Forelimb muscle (tissue), 1 donor: Measurements from ENCODE around the gene VIPR2. TPM values are rescaled to one million over a fixed set of nuclear protein-coding genes. Genes with fewer than 3 reads are reported as not detected.

Experiments used
- DNase-seq: peaks from one replicate; pipeline ENCODE4 v3.0.0-alpha.2; 2013; ENCODE audit warnings: low read depth
- polyA plus RNA-seq: library from polyadenylated mRNA; unstranded; fragments of 120-200 nt; gene quantifications from one replicate; pipeline ENCODE4 v1.2.1, GENCODE V29; 2013; ENCODE audit not compliant: insufficient read length

Gene VIPR2
- polyA plus RNA-seq, 1 donor: 9.4 TPM

DNA sequence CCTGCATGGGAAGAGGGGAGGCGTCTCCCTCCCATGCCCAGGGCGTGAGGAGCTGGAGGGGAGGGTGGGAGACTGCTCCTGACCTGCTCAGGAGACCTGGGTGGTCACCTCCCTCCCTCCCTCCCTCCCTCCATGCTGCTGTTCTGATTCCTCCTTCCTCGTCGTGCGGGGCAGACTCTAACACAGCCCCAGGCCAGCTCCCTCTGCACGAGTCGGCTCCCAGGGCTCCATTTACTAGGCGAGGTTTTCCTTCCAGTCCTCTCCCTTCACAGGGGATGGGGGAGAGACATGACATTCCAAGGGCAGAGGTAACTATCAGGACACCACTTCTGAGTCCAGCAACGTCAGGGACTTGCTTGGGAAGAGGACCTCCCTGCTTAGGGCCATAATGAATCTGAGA lies 23.6 kb downstream of the VIPR2 start:
- DNase-seq: no peak

DNA sequence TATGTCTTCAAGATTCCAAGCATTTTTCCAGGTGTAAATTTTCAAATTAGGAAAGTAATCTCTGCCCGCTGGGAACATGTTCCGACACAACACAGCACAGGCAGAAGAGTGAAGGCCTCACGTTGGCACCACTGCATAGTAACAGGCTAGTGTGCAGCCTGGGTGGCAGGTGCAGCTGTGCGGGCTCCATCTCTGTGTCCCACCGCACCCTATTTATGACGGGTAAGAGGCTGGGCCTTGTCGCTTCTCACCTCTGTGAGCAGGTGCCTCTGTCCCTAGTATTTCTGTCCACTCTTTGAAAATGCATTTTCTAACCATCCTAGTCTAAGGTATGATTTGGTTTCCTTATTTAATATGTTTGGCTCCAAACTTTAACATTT lies 24.1 kb downstream of the VIPR2 start:
- DNase-seq: no peak

DNA sequence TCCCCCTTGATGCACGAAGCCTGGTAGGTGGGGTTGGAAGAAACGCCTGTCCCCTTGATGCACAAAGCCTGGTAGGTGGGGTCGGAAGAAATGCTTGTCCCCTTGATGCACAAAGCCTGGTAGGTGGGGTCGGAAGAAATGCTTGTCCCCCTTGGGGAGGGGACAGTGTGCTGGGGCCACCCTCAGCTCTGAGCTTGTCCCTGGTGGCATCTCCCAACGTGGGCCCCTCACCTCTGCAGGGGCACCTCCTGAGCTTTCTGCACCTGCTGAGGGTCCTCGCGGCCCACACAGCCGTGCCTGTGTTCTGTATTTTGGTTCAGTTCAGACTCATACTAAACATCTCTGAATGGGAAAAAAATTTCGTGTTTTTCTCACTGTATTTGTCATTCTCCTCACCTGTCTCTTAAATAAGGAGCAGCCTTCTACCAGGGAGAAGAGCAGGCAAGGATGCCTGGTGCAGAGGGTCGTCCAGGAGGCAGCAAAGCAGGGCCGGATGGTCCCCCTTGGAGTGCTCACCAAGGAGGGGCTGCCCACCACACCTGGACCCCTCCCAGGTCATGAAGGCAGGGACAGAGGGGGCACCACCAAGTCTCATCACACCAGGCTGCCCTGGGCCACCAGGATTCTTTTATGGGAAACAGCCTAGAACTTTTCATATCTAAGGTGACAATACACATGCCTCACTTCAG lies 24.7 kb downstream of the VIPR2 start:
- no peak for DNase-seq

DNA sequence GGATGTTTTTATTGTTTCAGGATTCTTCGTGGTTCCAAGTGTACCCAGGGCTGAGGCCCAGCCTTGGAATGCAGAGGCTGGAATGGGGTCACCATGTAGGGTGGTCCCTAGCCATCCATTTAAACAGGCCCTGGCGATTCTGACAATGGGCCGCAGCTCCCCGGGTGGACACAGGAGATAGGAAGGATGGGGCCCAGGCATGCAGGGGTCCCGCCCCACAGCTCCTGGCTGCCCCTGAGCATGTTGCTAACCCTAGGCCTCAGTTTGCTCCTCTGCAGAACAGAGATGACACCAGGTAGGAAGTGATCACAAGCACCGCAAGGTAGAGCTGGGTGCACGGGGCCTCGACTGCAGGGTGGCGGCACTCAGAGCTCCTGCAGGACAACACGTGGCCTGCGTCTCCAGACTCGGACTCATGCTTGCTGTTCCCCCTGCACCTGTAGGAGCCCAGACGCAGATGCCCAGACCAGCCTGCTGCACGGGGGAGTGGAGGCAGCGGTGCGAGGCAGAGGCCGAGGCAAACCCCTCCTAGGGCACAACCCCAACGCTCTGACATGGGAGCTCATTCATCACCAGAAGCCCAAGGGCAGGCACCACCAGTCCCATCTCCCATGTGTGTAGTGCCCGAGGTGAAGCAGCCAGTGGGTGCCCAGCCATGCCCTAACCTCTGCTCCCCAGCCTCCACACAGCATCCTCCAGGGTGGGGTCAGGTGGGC lies 25.5 kb downstream of the VIPR2 start:
- DNase-seq: no peak

DNA sequence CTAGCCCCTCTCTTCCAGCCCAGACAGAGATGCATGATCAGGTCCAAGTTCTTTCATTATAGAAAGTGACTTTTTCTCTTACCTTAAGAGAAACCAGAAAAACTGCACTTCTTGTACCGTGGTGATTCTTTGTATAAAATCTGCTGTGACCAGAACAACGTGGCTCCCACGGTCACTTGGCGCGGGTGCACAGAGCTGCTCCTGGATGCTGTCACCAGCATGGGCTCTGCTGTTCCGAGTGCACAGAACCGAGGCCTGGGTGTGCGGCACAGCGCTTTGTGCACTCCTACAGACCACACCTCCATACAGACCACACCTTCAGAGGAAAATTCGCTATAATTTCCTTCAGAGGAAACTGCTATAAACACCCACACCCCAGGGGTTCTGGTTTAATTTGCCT lies 26.0 kb downstream of the VIPR2 start:
- DNase-seq: no peak

DNA sequence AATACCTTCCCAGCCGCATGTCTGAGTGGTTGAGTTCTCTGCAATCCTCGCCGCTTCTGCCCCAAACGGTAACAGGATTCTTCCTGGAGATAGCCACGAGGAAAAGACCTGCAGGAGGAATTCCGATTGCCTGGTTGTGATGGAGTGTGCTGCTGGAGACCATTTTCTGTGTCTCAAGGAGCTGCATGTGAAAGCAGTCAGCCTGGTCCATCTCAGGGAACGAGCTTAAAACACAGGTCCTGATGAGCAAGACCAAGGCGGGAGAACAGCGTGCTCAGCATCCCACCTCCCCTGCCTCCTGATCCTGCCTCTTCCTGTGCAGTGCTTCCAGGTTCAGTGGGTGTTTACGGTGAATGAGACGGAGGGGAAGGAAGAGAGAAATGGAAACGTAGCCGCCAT lies 26.5 kb downstream of the VIPR2 start:
- DNase-seq: no peak

DNA sequence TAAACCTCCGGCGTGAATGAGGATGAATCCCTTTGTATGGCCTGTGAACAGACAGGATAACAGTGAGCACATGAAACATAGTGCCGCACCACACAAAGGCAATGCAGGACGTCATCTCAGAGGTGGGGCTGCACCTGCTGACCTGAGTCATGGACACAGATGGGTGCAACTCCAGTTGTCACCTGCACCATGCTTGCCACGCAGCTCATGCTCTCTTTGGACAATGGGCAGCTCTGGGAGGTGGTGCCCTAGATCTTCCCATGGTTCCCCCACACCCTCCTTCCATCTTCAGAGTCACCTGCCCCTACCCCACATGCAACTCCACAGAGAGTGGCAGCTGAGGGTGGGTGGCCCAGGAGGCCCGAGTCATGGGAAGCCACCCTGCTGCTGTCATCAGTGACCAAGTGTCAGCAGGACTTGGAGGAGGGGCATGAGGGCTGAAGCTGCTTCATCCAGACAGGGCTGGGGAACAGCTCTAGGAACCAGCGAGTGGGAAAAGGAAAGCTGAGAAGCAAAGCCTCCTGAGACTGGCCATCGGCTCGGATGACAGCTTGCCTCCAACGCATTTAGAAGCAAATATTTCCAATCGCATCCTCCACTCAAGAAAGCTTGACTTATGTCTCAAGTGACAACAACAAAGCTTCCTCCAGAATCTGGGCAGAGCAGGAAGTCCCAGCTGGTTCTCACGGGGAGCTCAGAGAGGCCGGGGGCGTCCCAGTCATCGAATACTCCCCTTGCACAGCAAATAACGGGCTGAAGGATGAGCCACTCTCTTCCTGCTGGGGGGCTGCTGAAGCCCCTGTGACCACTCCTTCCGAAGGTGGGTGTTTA lies 27.1 kb downstream of the VIPR2 start:
- DNase-seq: no peak

DNA sequence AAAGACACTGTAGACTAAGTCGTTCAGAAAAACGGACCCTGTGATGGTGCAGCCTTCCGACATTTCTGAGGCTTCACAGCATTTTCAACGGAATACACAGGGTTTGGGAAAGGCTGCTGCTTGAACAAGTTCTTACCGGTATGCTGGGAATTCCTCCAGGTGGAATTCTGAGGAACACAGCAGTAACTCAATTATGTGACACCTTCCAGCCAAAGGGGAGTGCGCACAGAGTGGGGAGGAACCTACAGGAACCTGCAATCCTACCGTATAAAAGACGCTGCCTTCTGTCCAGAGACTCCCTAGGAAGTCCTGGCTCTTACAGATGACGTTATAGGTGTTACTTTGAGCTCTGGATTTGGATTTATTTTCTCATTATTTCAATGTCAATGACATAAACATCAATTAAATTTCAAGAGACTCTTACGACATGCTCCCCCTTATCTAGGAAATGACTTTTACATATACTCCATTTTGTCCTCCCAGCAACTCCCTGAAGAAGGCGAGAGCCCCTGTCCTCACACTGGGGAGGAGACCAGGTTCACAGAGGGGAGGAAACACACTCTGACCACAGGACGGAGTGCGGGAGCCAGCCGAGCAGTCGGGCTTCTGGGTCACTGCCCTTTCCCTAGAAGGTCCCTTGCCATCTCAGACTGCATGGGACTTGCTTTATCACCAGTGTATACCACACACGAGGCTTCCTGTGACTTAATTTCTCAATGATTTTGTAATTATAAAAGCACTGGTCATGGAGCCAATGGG lies 27.9 kb downstream of the VIPR2 start:
- DNase-seq: no peak

DNA sequence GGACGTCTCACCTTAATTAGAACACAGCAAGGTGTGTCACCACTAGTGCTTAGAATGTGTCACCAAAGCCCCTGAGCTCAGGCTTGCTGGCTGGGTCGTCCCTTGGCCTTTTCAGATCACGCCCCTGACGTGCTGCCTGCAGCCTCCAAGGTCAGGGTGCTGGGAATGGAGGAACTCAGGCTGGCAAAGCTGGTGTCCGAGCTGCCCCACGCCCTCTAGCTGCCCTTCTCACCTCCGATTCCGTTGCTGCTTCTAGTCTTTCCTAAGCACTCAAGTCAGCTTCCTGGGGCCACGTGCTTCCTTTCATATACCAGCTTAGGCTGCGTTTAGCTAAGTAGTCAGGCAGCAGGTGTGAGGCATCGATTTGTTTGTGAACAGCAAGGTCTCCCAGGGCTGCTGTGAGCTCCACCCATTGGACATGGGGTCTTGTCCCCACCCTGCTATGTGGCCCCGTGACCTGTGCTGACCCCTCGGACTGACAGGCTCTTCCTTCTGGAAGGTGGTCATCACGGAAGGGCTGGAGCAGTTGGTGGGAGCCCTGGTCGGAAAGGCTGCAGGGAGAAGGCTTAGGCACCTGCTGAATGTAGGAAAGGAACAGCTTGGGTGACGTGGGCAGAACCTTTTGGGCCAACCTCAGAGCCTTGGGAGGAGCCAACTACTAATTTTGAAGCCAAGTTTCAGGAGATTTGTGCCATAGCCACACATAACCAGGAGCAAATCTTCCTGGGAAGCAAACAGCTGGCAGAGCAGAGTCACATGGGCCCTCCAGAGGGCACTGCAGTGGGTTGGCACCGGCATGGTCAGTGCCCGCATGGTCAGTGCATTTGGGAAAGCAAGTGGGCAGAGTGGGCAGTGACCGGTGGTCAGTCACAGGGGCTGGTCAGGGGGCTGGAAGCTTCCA lies 28.8 kb downstream of the VIPR2 start:
- DNase-seq: no peak

DNA sequence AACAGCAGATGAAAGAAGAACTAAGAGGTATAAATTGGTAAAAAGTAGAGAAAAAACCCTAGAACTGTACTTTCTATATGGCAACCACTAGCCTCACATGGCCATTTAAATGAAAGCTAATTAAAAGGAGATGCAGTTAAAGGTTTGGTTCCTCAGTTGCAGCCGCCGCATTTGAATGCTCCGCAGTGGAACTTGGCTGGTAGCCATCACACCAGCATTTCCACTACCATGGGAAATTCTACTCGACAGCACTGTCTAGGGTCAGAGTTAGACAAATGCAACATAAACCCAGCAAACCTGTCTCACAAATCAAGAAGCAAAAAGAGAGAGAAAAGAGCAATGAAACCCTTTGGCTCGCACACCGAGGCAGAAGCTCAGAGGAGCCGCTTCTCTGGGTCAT lies 29.7 kb downstream of the VIPR2 start:
- peak; percentile 39 for DNase-seq

DNA sequence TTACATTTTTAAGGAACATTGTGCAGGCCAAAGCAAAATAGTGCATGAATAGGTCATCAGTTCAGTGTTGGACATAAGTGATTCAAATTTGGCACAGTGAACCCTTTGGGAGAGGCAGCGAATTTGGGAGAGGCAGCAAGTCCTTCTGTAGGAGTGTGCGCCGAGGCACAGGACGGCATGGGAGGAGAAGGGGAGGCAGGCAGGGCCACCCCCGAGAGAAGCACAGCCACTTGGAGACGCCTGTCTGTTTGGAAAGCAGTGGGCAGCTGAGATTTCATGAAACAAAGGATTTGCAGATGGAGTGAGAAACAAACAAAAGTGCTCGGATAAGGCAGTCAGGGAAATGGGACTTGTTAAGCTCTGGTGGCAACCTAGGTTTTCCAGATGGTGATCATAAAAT lies 30.6 kb downstream of the VIPR2 start:
- no peak for DNase-seq

DNA sequence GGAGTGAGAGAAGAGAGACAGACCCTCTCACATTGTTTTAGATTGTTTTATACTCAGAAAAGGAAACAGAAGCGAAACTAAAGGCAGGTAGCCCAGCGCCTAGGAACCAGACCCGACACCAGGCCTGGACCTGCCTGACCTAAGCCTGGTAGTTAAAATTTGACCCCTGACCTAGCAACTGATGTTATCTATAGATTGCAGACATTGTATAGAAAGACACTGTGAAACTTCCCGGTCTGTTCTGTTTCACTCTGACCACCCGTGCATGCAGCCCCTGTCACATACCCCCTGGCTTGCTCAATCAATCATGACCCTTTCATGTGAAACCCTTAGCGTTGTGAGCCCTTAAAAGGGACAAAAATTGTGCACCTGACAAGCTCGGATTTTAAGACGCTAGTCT lies 31.6 kb downstream of the VIPR2 start:
- DNase-seq: no peak

DNA sequence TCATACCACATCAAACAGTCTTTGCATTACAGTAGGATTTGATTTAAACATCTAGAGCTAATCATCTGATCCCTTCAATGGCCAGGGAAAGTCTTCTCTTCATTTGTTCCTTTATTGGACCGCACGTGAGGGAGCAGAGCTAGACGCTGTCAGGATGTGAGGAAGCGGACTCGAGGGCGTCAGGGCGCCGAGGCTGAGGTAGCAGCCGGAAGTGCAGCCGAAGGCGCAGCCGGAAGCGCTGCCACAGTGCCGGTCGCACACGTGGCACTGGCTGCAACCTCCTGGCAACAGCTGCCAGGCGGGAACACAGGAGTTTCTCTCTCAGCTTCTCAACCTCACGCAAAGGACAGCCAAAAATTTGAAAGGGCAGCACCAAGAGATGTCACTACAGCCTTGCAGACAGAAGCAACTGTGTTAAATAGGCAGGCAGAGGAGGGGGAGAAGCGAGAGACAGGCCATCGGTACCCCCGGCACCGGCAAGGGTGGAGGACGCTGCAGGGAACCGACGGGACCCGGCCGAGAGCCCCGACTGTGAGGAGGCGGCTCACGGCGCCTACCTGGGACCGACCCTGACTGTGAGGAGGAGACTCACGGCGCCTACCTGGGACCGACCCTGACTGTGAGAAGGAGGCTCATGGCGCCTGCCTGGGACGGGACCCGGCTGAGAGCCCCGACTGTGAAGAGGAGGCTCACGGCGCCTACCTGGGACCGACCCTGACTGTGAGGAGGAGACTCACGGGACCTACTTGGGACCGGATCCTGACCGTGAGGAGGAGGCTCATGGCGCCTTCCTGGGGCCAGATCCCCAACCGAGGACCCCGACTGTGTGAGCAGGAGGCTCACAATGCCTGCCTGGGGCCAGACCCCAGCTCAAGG lies 32.3 kb downstream of the VIPR2 start:
- no peak for DNase-seq

DNA sequence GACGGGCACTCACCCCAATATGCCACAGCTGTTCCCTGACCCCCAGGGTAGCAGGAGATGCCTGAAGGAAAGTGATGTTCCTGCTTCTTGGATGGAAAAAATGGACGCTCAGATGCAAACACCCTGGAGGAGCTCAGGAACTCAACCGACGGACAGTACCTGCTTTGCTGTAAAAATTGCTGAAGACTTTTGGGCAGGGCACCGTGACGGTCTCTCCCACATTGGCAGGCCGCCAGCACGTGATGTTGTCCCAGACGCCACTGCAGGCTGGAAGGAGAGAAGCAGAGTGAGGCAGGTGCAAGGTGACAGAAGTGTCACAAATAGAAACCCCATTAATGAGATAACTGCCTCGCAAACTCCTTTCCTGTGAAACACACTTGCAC lies 35.0 kb downstream of the VIPR2 start:
- no peak for DNase-seq

DNA sequence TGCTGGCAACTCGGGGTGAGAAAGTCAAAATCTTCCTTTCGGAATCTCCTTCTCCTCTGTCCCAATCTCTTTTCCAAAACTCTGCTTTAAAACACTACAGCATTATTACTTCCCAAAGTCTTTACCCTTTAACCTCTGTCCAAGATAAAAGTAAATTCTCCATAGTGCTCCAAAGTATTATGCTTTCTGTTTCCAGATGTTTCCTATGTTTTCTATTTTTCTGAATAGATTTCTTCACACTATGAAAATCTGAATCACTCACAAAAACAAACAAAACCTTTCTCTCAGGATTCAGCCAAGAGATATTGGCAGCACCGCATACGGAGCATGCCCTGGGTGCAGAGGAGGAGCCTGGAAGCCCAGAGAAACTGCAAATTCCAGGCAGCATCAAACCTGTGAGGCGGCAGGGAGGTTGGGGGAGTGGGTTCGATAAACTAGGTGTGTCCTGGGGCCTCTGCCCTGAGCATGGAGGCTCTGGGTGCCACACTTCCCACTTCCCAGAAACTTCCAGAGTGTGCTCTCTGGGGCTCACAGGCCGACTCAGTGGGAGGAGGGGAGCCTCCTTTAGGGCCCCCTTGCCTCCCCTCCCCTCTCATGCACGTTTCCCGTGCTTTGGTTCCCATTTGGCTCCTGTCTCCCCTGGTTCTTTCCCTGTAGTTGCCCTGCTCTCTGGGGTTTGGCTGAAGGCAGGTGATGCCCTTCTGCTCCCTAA lies 35.6 kb downstream of the VIPR2 start:
- no peak for DNase-seq

DNA sequence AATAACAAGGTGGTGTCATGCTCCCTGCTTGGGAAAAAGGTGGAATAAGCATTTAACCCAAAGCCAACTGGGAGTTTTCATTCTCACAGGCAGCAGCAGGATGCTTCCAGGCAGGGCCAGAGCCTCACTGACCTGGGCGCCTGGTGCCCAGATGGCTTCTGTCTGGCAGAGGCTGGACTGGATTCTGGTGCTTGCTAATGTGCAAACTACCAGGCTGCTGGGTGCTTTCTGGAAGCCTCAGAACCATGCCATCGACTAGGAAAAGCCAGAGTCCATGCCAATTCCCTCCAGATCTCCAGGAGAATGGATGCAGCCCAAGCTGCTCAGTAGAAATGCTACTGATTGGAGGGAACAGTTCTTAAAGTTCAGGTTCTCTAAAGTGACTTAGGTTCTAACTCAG lies 36.2 kb downstream of the VIPR2 start:
- no peak for DNase-seq

DNA sequence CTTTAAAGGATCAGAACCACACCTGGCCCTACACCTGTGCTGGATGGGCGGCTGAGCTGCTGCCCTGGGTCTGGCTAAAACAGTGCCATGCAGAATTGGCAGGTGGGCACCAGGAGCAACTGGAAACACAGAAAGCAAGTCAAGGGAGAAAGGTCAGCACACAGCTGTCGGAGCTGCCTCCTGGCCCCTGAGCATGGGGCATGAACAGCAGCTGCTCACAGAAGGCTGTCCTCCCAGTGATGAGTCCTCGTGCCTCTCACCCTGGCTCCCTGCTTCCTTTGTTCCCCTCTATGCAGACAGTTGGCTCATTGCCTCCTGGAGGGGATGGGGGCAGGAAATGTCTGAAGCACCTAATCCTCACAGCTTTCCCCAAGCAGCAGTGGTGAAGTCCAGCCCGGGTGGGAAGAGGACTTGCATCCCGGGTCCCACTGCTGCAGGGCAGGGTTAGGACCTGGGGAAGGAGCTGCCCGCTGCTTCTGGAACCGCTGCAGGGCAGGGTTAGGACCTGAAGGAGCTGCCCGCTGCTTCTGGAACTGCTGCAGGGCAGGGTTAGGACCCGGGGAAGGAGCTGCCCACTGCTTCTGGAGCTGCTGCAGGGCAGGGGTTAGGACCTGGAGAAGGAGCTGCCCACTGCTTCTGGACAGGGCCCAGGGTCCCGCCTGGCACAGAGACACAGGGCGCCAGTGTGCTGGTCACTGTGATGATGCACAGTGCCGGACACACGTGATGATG lies 37.3 kb downstream of the VIPR2 start:
- DNase-seq: no peak
